Naive thymus-derived CD8-positive, alpha-beta T cell (primary cell): ENCODE data around the gene RAP2B. TPM values are rescaled to one million over a fixed set of nuclear protein-coding genes. Genes with fewer than 3 reads are reported as not detected.

Experiments used
- ATAC-seq, 2 donors: fragments of 150-1000 bp; cut with Tn5 transposase in 1 of 2; sonication (Bioruptor Pico), chemical (Tn5 transposase) in 1 of 2; 1 replicate in 1 of 2; 2 replicates in 1 of 2; pipeline ENCODE4 v1.10.0; 2021; ENCODE audit warnings: mild to moderate bottlenecking in 2 of 2, moderate library complexity in 2 of 2
- POLR2A ChIA-PET: fragments of 350-600 bp; sonication (Branson Sonifier 250); formaldehyde crosslinking; loops from one replicate; lab custom pipeline; 2021; ENCODE audit warnings: antibody characterized with exemption; lab: Charles Lee
- DNase-seq, 10 donors: peaks; one replicate each; pipeline versions ENCODE4 v3.0.0 to v3.0.0-alpha.2; 2020 to 2022
- H3K27ac Mint-ChIP-seq, 10 donors: one replicate each; pipeline ENCODE4 v1.8.0; 2020 to 2022; ENCODE audit warnings: mild to moderate bottlenecking in 10 of 10, mixed read lengths in 10 of 10, moderate library complexity in 4 of 10, inconsistent platforms in 1 of 10
- H3K27me3 Mint-ChIP-seq, 5 donors: one replicate each; pipeline ENCODE4 v1.8.0; 2021 to 2022; ENCODE audit warnings: mixed read lengths in 5 of 5
- H3K36me3 Mint-ChIP-seq, 3 donors: one replicate each; pipeline ENCODE4 v1.8.0; 2020 to 2022; ENCODE audit warnings: mixed read lengths in 3 of 3, mild to moderate bottlenecking in 2 of 3, inconsistent platforms in 1 of 3
- H3K4me1 Mint-ChIP-seq, 4 donors: one replicate each; pipeline ENCODE4 v1.8.0; 2021 to 2022; ENCODE audit warnings: mixed read lengths in 4 of 4
- H3K4me3 Mint-ChIP-seq, 10 donors: one replicate each; pipeline ENCODE4 v1.8.0; 2020 to 2022; ENCODE audit warnings: mild to moderate bottlenecking in 10 of 10, mixed read lengths in 10 of 10, moderate library complexity in 6 of 10, inconsistent platforms in 1 of 10
- H3K9me3 Mint-ChIP-seq, 9 donors: one replicate each; pipeline ENCODE4 v1.8.0; 2020 to 2022; ENCODE audit warnings: mixed read lengths in 9 of 9, mild to moderate bottlenecking in 3 of 9, inconsistent platforms in 1 of 9, moderate library complexity in 1 of 9
- polyA plus RNA-seq, 3 donors: library from polyadenylated mRNA; unstranded; fragments of 300-500 nt; fragmentation: Illumina TruSeq; gene quantifications; one replicate each; pipeline ENCODE4 v1.2.3, GENCODE V29; 2021
- total RNA-seq, 8 experiments: library from RNA in 2 of 8; stranded (reverse) in 2 of 8; gene quantifications; one replicate each; pipeline ENCODE4 v1.2.3 and lab custom pipeline; 2021 to 2026

RAP2B gene
- total and polyA plus RNA-seq, 5 experiments from 2014 or later = 11.5 to 26.0 (median 13.3) TPM

GRCh38 chr3:153215497-153215896 lies 53.5 kb downstream of the RAP2B start:
- Mint-ChIP-seq H3K4me3 (no peak overlapping the region), H3K27me3 (no peaks in the 10 kb centered on the region), H3K9me3 (peaks cover 0 to 8% (median 0%) of the 10 kb centered on the region in 9 donors), H3K27ac (peak overlapping the region in 4 of 10 donors; percentile 15 to 68 (median 46)), H3K36me3 (peaks cover 0 to 10% (median 7%) of the 10 kb centered on the region in 3 donors), H3K4me1 (peaks cover 28 to 71% (median 64%) of the 10 kb centered on the region in 4 donors)
- POLR2A ChIA-PET = no interaction called here
- ATAC-seq (no peak), DNase-seq (no peak)

- no peaks in the 10 kb centered on the region for H3K27me3 Mint-ChIP-seq
- H3K9me3 Mint-ChIP-seq = peaks cover 0 to 9% (median 0%) of the 10 kb centered on the region in 9 donors
- H3K4me3 Mint-ChIP-seq = no peak overlapping the region
- peak overlapping the region in 2 of 10 donors; percentile 15 to 68 for H3K27ac Mint-ChIP-seq
- ATAC-seq (no peak), DNase-seq (no peak)
- H3K4me1 Mint-ChIP-seq = peaks cover 31 to 71% (median 64%) of the 10 kb centered on the region in 4 donors
- POLR2A ChIA-PET = no interaction called here
- peaks cover 0 to 10% (median 7%) of the 10 kb centered on the region in 3 donors for H3K36me3 Mint-ChIP-seq
Measured at GRCh38 chr3:153215966-153216365, 53.9 kb downstream of the RAP2B start.

GRCh38 chr3:153216928-153217327 lies 54.9 kb downstream of the RAP2B start:
- H3K36me3 Mint-ChIP-seq = peaks cover 0 to 10% (median 7%) of the 10 kb centered on the region in 3 donors
- H3K9me3 Mint-ChIP-seq = peaks cover 0 to 9% (median 0%) of the 10 kb centered on the region in 9 donors
- no peak for DNase-seq
- peaks cover 34 to 74% (median 71%) of the 10 kb centered on the region in 4 donors for H3K4me1 Mint-ChIP-seq
- POLR2A ChIA-PET = interaction anchor here (1.7 kb wide), 1 partner anchor 55 kb away, joined by 10 read pairs; the partner anchor contains the start of gene RAP2B
- no peak for ATAC-seq
- peak overlapping the region in 8 of 10 donors; percentile 3 to 91 (median 54) for H3K27ac Mint-ChIP-seq
- H3K27me3 Mint-ChIP-seq = no peaks in the 10 kb centered on the region
- no peak overlapping the region for H3K4me3 Mint-ChIP-seq

- DNase-seq = no peak
- peaks cover 0 to 10% (median 7%) of the 10 kb centered on the region in 3 donors for H3K36me3 Mint-ChIP-seq
- ATAC-seq = no peak
- no peaks in the 10 kb centered on the region for H3K27me3 Mint-ChIP-seq
- peaks cover 0 to 9% (median 0%) of the 10 kb centered on the region in 9 donors for H3K9me3 Mint-ChIP-seq
- POLR2A ChIA-PET = no interaction called here
- peaks cover 33 to 82% (median 78%) of the 10 kb centered on the region in 4 donors for H3K4me1 Mint-ChIP-seq
- peak overlapping the region; percentile 69 to 98 (median 89) for H3K27ac Mint-ChIP-seq
- peak overlapping the region in 9 of 10 donors; percentile 5 to 76 (median 28) for H3K4me3 Mint-ChIP-seq
Measured at GRCh38 chr3:153219146-153219545, 57.1 kb downstream of the RAP2B start.
